Measurements from ENCODE around the gene ITGB1. TPM values are rescaled to one million over a fixed set of nuclear protein-coding genes. Genes with fewer than 3 reads are reported as not detected.
"Not testable (repeated sequence)": the region's sequence is repeated elsewhere in the genome, so short reads cannot be mapped to it uniquely, and the experiment has no call there.

ITGB1 gene
- total and polyA plus RNA-seq, 10 donors: 31.5 to 555 (median 316) TPM

- Histone ChIP-seq H3K27me3 (replicated peaks in 1 of 7) (no peaks in the 10 kb centered on the region), H3K4me1 (peaks cover 0 to 10% (median 1%) of the 10 kb centered on the region in 6 donors), H3K36me3 (peaks cover 3 to 100% (median 32%) of the 10 kb centered on the region in 6 donors), H3K4me3 (no peak overlapping the region), H3K9me3 (no peaks in the 10 kb centered on the region), H3K27ac (no peak overlapping the region)
- TF ChIP-seq POLR2A (IDR thresholded peaks at IDR 0.05) (no peak), POLR2AphosphoS5 (IDR thresholded peaks at IDR 0.05) (no peak), CTCF (IDR thresholded peaks at IDR 0.05 in 8 of 11, conservative IDR thresholded peaks at IDR 0.05 in 3 of 11) (no peak)
- 72 to 97% (median 95%) methylated on average over 4 of the region's 4 CpGs for WGBS, 5 donors
- intact Hi-C loops (cut with DNase I; ENCODE audit: low total_unique reads): no loop called here
- no peak for DNase-seq
Measured at GRCh38 chr10:32906595-32906994, 51.4 kb downstream of the ITGB1 start.

GRCh38 chr10:32905466-32905865 lies 52.6 kb downstream of the ITGB1 start:
- Histone ChIP-seq H3K4me3 (no peak overlapping the region), H3K36me3 (peaks cover 3 to 92% (median 26%) of the 10 kb centered on the region in 6 donors), H3K27me3 (replicated peaks in 1 of 7) (no peaks in the 10 kb centered on the region), H3K27ac (no peak overlapping the region), H3K9me3 (no peaks in the 10 kb centered on the region), H3K4me1 (peaks cover 0 to 1% (median 0%) of the 10 kb centered on the region in 6 donors)
- intact Hi-C loops (cut with DNase I; ENCODE audit: low total_unique reads): no loop called here
- WGBS, 5 donors: 89 to 97% (median 96%) methylated on average over 3 of the region's 3 CpGs
- no peak for DNase-seq
- no peak for TF ChIP-seq POLR2AphosphoS5 (IDR thresholded peaks at IDR 0.05)
- TF ChIP-seq CTCF (IDR thresholded peaks at IDR 0.05 in 8 of 11, conservative IDR thresholded peaks at IDR 0.05 in 3 of 11): no peak
- TF ChIP-seq POLR2A (IDR thresholded peaks at IDR 0.05): no peak

GRCh38 chr10:32901815-32902214 lies 56.2 kb downstream of the ITGB1 start:
- no peaks in the 10 kb centered on the region for H3K27me3 ChIP-seq (replicated peaks in 1 of 7)
- no peak overlapping the region for H3K4me3 ChIP-seq
- no peak for DNase-seq
- TF ChIP-seq CTCF (IDR thresholded peaks at IDR 0.05 in 8 of 11, conservative IDR thresholded peaks at IDR 0.05 in 3 of 11) (no peak), POLR2AphosphoS5 (IDR thresholded peaks at IDR 0.05) (no peak), POLR2A (IDR thresholded peaks at IDR 0.05) (no peak)
- no peaks in the 10 kb centered on the region for H3K4me1 ChIP-seq
- peaks cover 5 to 90% (median 12%) of the 10 kb centered on the region in 6 donors for H3K36me3 ChIP-seq
- WGBS, 5 donors: 92 to 97% (median 94%) methylated on average over 9 of the region's 9 CpGs
- H3K9me3 ChIP-seq: no peaks in the 10 kb centered on the region
- H3K27ac ChIP-seq: no peak overlapping the region
- intact Hi-C loops (cut with DNase I; ENCODE audit: low total_unique reads): no loop called here

- not testable (repeated sequence) for H3K4me1 ChIP-seq
Measured at GRCh38 chr10:32895200-32895968, 62.6 kb downstream of the ITGB1 start.

More at GRCh38 chr10:32895200-32895968, 62.6 kb downstream of the ITGB1 start:
- intact Hi-C loops (cut with DNase I; ENCODE audit: low total_unique reads); H3K4me3 ChIP-seq; H3K27me3 ChIP-seq (replicated peaks in 1 of 7); H3K27ac ChIP-seq; DNase-seq; H3K9me3 ChIP-seq: not testable (repeated sequence)
- WGBS, 5 donors: 93 to 96% (median 94%) methylated on average over 7 of the region's 7 CpGs
- peaks cover 0 to 55% (median 6%) of the 10 kb centered on the region in 6 donors for H3K36me3 ChIP-seq
